Cortex of kidney (tissue), 1 donor: ENCODE results near the gene NME3.

Source experiments
- DNase-seq: peaks from one replicate; lab custom pipeline; 2025; lab: John Stamatoyannopoulos, UW

Gene NME3

DNA sequence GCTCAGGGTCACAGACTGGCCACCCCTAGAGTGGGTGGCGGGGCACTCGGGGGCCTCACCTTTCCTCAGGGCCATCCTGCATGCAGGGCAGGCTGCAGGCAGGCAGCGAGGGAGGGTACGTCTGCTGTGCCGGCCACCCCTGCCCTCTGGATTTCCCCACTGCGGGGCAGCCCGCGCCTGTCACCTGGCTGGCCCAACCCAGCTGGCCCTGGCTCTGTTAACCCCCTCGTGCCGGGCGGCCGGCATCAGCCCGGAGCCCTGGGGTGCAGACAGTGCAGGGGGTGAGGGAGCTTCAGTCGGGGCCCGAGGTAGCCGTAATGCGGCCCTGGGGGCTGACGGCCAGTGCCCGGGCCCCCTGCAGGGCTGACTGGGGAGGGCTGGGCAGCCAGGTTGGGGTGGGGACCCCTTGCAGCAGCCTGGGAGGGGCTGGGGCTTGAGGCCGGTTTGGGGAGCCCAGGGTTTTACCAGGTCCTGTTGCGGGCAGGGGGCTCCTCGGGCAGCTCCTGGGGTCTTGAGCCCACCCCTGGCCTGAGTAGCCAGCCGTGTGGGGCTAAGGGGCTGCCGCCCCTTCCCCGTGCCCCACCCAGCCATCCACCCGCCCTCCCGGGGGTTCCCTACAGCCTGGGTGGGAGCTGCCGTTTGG is 22.4 kb upstream of the NME3 start, which contains the start of gene IGFALS:
Gene IGFALS, minus strand, starts transcription at position 128 of the 643 bp plus-strand sequence. Its CDS starts 53 bp downstream, at position 75.
- DNase-seq, result no peak

DNA sequence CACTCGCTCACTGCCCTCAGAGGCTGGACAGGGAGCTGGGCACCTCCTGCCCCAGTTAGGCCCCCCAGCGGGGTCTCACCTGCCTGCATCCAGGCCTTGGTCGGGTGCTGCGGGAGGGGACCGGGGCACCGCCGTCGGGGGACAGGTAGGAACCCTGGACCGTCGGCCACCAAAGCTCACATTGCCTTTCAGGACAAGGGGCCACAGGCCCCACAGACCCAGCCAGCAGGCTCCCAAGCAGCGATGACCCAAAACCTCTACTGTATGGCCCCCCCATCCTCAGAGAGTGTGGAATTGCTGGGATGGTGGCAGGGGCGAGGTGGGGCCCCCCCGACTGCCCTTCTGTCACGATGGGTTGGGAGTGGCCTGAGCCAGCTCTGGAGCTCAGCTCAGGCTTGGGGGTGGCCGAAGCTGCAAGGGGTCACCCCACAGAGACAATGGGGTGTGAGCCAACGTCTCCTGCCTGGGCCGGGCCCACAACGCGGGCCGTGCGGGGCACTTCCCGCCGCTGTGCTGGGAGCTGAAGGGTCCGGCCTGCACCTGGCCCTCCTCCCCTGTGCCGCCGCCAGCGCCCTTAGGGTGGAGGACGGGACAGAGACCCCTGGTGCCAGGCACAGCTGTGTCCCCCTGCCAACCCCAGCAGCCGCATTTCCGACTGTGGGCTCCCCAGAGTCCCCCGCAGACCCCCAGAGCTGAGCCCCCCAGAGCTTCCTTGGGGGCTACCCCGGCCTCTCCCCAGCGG is 21.7 kb upstream of the NME3 start:
- DNase-seq, result no peak

DNA sequence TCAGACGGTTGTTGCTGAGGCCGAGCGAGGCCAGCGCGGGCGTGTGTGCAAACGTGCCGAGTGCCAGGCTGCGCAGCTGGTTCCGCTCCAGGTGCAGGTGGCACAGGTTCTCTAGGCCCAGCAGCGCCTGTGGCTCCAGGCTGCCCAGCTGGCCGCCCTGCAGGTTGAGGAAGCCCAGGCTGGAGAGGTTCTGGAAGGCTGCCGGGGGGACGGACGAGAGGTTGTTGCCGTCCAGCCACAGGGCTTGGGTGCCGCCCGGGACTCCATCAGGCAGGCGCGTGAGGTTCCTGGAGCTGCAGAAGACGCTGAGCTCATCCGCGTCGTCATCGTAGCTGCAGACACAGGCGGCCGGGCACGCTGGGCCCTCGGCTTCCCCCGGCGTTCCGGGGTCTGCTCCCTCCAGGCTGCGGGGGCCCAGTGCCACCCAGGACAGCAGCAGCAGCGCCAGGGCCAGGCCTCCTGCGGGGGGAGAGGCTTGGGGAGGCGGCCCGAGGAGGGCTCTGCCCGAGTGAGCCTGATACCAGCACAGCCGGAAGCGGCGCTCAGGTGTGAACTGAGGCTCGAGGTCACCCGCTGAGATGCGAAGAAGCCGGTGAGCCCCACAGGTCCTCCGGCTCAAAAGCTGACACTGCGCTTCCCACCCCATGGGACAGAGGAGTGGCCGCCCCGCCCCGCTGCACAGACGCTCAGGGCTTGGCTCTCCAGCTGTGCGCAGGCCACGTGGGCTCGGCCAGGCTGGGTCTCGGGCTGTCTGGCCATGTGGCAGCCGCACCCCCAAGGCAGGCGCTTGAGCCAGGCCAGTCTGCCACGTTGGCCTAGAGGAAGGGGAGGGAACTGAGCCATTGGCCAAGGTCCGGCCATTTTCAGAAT is 20.8 kb upstream of the NME3 start:
- no peak for DNase-seq

DNA sequence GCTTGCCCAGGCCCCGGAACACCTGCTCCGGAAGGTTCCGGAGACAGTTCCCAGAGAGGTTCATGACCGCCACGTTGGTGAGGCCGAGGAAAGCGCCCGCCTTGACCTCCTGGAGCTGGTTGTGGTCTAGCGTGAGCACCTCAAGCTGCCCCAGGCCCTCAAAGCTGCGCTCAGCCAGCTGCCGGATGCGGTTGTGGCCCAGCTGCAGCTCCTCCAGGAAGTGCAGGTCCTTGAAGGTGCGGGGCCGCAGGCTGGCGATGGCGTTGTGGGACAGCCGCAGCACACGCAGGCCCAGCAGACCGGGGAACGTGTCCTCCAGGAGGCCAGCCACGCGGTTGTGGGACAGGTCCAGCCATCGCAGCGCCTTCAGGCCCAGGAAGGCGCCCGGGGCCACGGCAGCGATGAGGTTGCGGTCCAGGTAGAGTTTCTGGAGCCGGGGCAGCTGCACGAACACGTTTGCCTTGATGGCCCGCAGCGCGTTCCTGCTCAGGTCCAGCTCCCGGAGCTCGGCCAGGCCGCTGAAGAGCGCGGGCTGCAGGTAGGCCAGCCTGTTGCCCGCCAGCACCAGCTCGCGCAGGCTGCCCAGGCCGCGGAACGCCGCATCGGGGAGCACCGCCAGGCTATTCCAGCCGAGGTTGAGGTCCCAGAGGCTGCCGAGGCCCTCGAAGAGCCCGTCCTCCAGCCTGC is 20.1 kb upstream of the NME3 start:
- no peak for DNase-seq

DNA sequence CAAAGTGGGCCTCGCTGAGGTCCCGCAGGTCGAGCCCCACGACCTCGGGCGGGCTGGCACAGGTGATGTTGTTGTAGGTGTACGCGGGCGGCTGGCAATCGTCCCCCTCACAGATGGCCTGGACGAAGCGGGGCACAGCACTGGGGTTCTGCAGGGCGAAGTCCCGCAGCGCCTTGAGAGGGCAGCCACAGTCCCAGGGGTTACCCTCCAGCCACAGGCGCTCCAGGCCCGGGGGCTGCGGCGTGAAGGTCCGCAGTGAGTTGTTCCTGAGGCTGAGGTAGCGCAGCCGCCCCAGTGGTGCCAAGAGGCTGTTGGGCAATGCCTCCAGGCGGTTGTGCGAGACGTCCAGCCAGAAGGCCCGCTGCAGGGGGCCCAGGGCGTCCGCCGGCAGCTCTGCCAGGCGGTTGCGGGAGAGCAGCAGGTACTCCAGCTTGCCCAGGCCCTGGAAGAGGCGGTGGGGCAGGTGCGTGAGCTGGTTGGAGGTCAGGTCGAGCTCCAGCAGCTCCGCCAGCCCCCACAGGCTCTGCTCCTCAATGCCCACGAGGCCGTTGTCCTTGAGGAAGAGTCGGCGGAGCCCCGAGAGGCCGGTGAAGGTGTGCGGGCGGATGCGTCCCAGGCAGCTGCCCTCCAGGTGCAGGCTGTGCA is 19.4 kb upstream of the NME3 start:
- DNase-seq, result no peak

DNA sequence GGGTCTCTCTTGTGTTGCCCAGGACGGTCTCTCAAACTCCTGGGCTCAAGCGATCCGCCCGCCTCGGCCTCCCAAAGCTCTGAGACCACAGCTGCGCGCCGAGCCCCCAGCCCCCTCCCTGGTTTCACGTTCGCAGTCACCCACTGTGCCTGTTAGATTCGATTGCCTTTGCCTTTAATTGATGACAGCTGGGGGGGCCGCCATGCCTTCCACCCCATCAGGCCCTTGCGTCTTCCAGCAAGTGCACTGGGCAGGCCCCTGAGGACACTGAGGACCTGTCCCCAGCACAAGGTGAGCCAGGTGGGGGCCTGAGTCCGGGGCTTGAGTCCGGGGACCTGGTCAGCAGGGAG is 18.9 kb upstream of the NME3 start:
- DNase-seq, result no peak

DNA sequence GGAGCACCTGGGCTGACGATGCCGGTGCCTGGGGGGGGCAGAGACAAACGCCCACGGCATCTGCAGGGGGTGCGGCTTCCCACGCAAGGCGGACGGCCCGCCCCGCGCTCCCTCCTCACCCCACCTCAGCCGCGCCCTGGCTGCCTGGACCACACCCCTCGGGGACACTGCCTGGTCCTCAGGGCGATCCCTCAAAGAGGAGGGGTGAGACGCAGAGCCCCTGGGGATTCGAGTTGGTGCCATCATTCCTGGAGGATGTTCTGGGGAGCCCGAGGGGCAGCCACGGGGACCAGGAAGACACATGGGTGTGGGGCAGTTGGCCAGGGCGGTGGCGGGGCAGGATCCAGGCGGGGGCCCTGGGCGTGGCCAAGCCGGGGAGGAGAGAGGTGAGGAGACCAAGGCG is 18.3 kb upstream of the NME3 start:
- DNase-seq, result no peak

- no peak for DNase-seq
Observed at GRCh38 chr16:1788708-1789100, 17.4 kb upstream of the NME3 start.

DNA sequence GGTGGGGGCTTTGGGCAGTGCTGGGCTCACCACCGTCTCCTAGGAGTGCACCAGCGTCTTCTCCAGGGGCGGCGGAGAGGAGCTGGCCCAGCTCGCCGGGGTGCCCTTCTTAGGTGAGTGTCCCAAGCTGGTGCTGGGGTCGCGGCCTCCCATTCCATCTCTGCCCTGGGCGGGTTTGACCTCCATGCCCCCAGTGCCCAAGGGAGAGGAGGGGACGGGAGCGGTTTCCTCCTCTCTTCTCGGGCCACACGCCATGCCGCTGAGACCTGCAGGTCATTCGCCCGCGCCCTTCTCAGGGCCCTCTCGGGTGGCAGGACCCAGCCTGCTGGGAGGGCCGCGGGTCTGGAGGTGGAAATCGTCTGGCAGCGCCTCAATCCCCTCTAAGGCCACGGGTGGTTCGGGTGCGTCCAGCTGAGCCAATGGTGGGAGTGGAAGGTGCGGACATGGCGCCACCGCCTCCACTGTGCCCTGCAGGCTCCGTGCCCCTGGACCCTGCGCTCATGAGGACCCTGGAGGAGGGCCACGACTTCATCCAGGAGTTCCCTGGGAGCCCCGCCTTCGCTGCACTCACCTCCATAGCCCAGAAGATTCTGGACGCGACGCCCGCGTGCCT is 16.9 kb upstream of the NME3 start:
- DNase-seq, result no peak

GRCh38 chr16:1787322-1788094 is 16.2 kb upstream of the NME3 start:
- DNase-seq, result no peak

GRCh38 chr16:1787056-1787321 is 15.6 kb upstream of the NME3 start:
- DNase-seq, result no peak

- DNase-seq, result no peak
Observed at GRCh38 chr16:1786242-1787055, 15.1 kb upstream of the NME3 start.

- DNase-seq, result no peak
Observed at GRCh38 chr16:1785846-1786170, 14.5 kb upstream of the NME3 start.

- DNase-seq, result no peak
Observed at GRCh38 chr16:1784977-1785845, 13.9 kb upstream of the NME3 start.

- DNase-seq, result peak; percentile 100
Observed at GRCh38 chr16:1782408-1783264, 11.3 kb upstream of the NME3 start, which contains the start of the genes NUBP2 and SPSB3. Gene NUBP2, plus strand, starts transcription at chr16:1782960. Its CDS starts 61 bp downstream, at chr16:1783021. Gene SPSB3, minus strand, starts transcription at chr16:1782571. Its CDS starts 1,088 bp downstream, at chr16:1781483.

GRCh38 chr16:1781758-1782407 is 10.5 kb upstream of the NME3 start:
- DNase-seq, result no peak

DNA sequence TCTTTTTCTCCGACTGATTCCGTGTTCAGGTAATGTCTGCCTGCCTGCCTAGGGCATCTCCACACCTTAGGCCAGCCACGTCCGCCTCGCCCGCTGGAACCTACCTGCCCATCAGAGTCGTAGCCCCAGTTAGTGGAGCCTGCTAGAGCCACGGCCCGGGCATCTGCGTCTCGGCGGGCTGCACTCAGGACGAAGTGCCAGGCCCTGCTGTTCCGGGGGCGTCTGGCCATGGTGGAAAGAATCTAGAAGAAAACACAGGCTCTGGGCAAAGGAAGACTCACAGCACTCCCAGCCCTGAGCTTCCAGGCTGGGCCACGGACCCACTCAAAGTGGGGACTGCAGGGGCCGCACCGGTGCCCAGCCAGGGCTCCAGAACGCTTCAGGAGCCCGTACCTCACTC is 9.9 kb upstream of the NME3 start:
- DNase-seq, result no peak
